Measurements from ENCODE around the gene LRRC14B. TPM values are rescaled to one million over a fixed set of nuclear protein-coding genes. Genes with fewer than 3 reads are reported as not detected.
"Not testable (repeated sequence)": the region's sequence is repeated elsewhere in the genome, so short reads cannot be mapped to it uniquely, and the experiment has no call there.

Gene LRRC14B
- polyA plus RNA-seq, 5 donors, result 0.14 to 1.6 (median 0.16) TPM; not detected in 2

- DNase-seq, result no peak
Measured at GRCh38 chr5:234450-234849, 43.2 kb downstream of the LRRC14B start.

DNA sequence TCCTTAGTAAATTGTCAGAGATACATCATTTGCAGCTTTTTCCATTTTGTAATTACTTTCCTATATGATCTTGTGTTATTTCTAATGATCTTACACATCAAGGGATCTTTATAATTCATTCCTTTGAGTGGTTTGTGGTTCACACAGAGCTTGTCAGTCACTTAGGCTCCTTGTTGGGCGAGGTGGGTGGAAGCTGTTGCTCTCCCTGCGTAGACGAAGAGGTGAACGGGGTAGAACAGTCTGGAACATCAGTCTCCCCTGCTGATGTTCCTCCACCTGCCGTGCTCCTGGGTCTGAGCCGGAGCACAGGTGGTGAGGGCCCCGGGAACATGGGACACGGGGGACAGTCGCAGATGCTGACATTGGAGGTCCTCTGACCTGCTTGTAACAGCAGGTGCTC is 44.2 kb downstream of the LRRC14B start:
- not testable (repeated sequence) for DNase-seq

GRCh38 chr5:237931-238330 is 46.6 kb downstream of the LRRC14B start:
- not testable (repeated sequence) for DNase-seq

GRCh38 chr5:240550-240949 is 49.3 kb downstream of the LRRC14B start:
- DNase-seq, result not testable (repeated sequence)

DNA sequence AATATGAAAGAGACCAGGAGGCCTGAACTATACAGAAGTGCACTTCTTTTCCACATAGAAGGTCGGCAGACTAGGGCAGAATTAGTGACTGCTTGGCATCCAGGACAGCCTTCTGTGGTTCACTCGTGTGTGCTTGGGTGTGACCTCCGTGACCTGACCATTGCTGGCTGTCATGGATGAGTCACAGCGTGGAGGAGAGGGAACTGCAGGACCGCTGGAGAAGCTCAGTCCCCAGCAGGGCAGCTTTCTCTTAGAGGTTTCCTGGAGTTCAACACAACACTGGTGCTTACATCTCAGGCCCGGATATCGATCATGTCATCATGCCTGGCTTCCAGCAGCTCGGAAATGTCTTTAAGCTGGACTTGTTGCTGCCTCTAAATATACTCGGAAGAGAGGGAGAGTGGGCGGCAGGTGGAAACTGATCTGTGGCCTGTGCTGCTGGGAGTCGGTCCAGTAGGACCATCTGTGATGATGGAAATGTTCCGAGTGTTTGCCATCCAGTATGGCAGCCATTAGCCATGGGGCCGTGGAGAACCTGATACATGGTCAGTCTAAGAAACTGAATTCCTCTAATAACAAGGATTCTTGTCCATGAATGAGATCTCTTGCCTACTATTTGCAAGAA is 49.9 kb downstream of the LRRC14B start:
- DNase-seq, result not testable (repeated sequence)

DNA sequence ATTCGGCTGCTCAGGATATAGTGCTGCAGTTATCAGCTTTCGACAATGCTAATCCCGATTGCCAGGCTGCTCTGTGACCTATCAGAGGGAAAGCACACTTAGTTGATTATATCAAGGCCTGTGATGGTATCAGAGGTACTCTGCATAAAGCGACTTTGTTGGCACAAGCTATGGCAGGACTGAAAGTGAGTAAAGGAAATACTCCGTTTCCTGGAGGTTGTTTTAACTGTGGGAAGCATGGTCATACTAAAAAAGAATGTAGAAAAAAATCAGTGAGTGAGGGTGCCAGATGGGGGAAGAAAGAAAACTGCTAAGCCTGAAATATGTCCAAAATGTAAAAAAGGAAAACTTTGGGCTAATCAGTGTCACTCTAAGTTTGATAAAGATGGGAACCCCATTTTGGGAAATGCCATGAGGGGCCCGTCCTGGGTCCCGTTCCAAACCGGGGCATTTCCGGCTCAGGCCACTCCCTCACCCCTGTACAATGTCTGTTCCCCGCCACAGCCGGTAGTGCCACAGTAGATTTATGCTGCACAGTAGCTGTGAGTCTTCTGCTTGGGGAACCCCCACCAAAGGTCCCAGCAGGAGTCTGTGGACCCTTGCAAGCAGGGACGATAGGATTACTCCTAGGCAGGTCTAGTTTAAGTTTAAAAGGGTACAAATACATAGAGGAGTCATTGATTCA is 52.5 kb downstream of the LRRC14B start:
- DNase-seq, result not testable (repeated sequence)

DNA sequence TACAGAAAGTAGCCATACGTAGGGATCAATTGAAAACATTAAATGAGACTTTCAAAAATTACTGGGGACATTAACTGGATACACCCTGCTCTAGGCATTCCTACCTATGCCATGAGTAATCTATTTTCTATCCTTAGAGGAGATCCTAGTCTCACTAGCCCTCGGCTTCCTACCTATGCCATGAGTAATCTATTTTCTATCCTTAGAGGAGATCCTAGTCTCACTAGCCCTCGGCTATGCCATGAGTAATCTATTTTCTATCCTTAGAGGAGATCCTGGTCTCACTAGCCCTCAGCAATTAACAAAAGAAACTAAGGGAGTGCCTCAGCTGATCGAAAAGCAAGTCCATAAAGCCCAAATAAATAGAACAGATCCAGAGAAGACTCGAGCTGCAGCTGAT is 54.4 kb downstream of the LRRC14B start:
- not testable (repeated sequence) for DNase-seq

Other genes starting within 250 kb of the LRRC14B start
- 10 to 100 TPM; 10.7 to 16.9 (median 15.4) TPM for gene PLEKHG4B, start 99.3 kb upstream of the LRRC14B start, polyA plus RNA-seq (ENCODE audit: insufficient read depth in 1 of 5, insufficient read length in 5 of 5, low replicate concordance in 1 of 5)
- 10 to 100 TPM; 11.6 to 16.1 (median 12.3) TPM for gene CCDC127, start 26.7 kb downstream of the LRRC14B start, polyA plus RNA-seq (ENCODE audit: insufficient read depth in 1 of 5, insufficient read length in 5 of 5, low replicate concordance in 1 of 5)
- 100 to 1,000 TPM in 2 of 5 donors, 10 to 100 TPM in 3; 89.1 to 112 (median 96.3) TPM for gene SDHA, start 26.8 kb downstream of the LRRC14B start, polyA plus RNA-seq (ENCODE audit: insufficient read depth in 1 of 5, insufficient read length in 5 of 5, low replicate concordance in 1 of 5)
- 100 to 1,000 TPM; 124 to 143 (median 126) TPM for gene PDCD6, start 80.2 kb downstream of the LRRC14B start, polyA plus RNA-seq (ENCODE audit: insufficient read depth in 1 of 5, insufficient read length in 5 of 5, low replicate concordance in 1 of 5)
- 1 to 10 TPM; 2.5 to 7.6 (median 4.9) TPM for gene AHRR, start 130.2 kb downstream of the LRRC14B start, polyA plus RNA-seq (ENCODE audit: insufficient read depth in 1 of 5, insufficient read length in 5 of 5, low replicate concordance in 1 of 5)

Measured in right lung (tissue), 5 donors.